Ovary (tissue), 9 donors: ENCODE data around the gene HPGDS. TPM values are rescaled to one million over a fixed set of nuclear protein-coding genes. Genes with fewer than 3 reads are reported as not detected.
"Not testable (repeated sequence)": the region's sequence is repeated elsewhere in the genome, so short reads cannot be mapped to it uniquely, and the experiment has no call there.

ENCODE experiments used
- DNase-seq, 5 donors: peaks; one replicate each; pipeline ENCODE4 v3.0.0-alpha.2; 2019 to 2020
- H3K27ac ChIP-seq, 2 donors: fragments of 200-600 bp; one replicate each; pipeline versions ENCODE4 v1.5.1 to v1.8.0; 2019 to 2022
- H3K27me3 ChIP-seq: fragments of 200-600 bp; one replicate; pipeline ENCODE4 v1.8.0; 2022
- H3K36me3 ChIP-seq: fragments of 200-600 bp; sonication (generic); one replicate; pipeline ENCODE4 v1.5.1; 2019
- H3K4me1 ChIP-seq: one replicate; pipeline ENCODE4 v1.8.1; 2013; ENCODE audit warnings: mild to moderate bottlenecking, moderate library complexity; ENCODE audit not compliant: insufficient read depth
- H3K4me3 ChIP-seq: fragments of 200-600 bp; sonication (generic); one replicate; pipeline ENCODE4 v1.5.1; 2017
- H3K9me3 ChIP-seq, 2 donors: fragments of 200-600 bp in 1 of 2; sonication (generic) in 1 of 2; one replicate each; pipeline versions ENCODE4 v1.5.1 to v1.8.1; 2013 to 2019; ENCODE audit warnings: mild to moderate bottlenecking in 1 of 2, moderate library complexity in 1 of 2
- CTCF ChIP-seq, 3 donors: fragments of 450-650 bp in 2 of 3; fragments of 200-600 bp in 1 of 3; IDR thresholded peaks; one replicate each; pipeline versions ENCODE4 v1.5.1 to v1.8.0; 2016 to 2022; ENCODE audit warnings: antibody characterized with exemption in 3 of 3, mild to moderate bottlenecking in 1 of 3
- EP300 ChIP-seq: sonication (generic); formaldehyde crosslinking; IDR thresholded peaks from one replicate; pipeline ENCODE4 v1.6.1; 2017; ENCODE audit warnings: antibody characterized with exemption
- POLR2A ChIP-seq: fragments of 450-650 bp; IDR thresholded peaks from one replicate; pipeline ENCODE4 v1.6.1; 2017; ENCODE audit warnings: antibody characterized with exemption, mild to moderate bottlenecking, moderate library complexity
- WGBS, 3 donors: extraction: QIAGEN DNeasy Blood & Tissue Kit in 1 of 3; methylation state at CpG; one replicate each; pipeline versions ENCODE4 v1.1.5 to v1.1.7; 2013 to 2017; 5-methylcytosine and 5-hydroxymethylcytosine counted together
- intact Hi-C, 4 donors: fragments of 100-400 bp; cut with DNase I; formaldehyde crosslinking; loops; one replicate each; pipeline versions ENCODE4 v1.11.0 to v1.15.1; 2022 to 2023
- polyA plus RNA-seq, 2 donors: library from polyadenylated mRNA; stranded (reverse); fragments of 200-250 nt in 1 of 2; fragments of 350-450 nt in 1 of 2; fragmentation: Illumina TruSeq in 1 of 2; extraction: RNeasy Lipid Tissue Mini Kit (QIAGEN cat#74804) in 1 of 2; gene quantifications; one replicate each; pipeline ENCODE4 v1.2.3, GENCODE V29; 2013 to 2014
- total RNA-seq, 7 donors: library from RNA; depleted of rRNA in 2 of 7; stranded (reverse); fragments of >200 nt in 2 of 7; fragmentation: NEBNext Ultra II Directional in 3 of 7; extraction: Animal tissue kit (Norgen Biotek cat#: 25700) in 3 of 7; gene quantifications; one replicate each; pipeline versions ENCODE4 v1.1.0 to v1.2.4, GENCODE V29; 2016 to 2023
- donor health status: DM: no; HTN: no; CAD: no; lungs with moderate emphysema.
- donor health status: DM: no; HTN: no; CAD: no.
- donor health status: Bipolar disorder and iron deficiency.
- donor health status: DM: yes; HTN: yes; CAD: no.
- donor health status: DM: no; HTN: no; CAD: no.
- donor health status: DM: yes; HTN: yes; CAD: no.

Gene HPGDS
- total and polyA plus RNA-seq, 9 donors = 0.24 to 7.4 (median 0.77) TPM

GRCh38 chr4:94325835-94326234, 16.8 kb downstream of the HPGDS start:
- WGBS, 3 donors = 86 to 88% (median 88%) methylated on average over 1 of the region's 1 CpG
- no peaks in the 10 kb centered on the region for H3K9me3 ChIP-seq
- no peaks in the 10 kb centered on the region for H3K4me1 ChIP-seq
- no peak for TF ChIP-seq EP300
- no peak for TF ChIP-seq CTCF (IDR thresholded peaks at IDR 0.05)
- TF ChIP-seq POLR2A = no peak
- no peak overlapping the region for H3K4me3 ChIP-seq
- no peaks in the 10 kb centered on the region for H3K27me3 ChIP-seq
- H3K27ac ChIP-seq = no peak overlapping the region
- no peaks in the 10 kb centered on the region for H3K36me3 ChIP-seq
- intact Hi-C loops = no loop called here
- DNase-seq = no peak

GRCh38 chr4:94319927-94320326, 22.7 kb downstream of the HPGDS start:
- H3K9me3 ChIP-seq, H3K27me3 ChIP-seq, H3K4me3 ChIP-seq, H3K27ac ChIP-seq, intact Hi-C loops, H3K4me1 ChIP-seq, H3K36me3 ChIP-seq, DNase-seq: not testable (repeated sequence)

GRCh38 chr4:94307231-94307871, 35.3 kb downstream of the HPGDS start:
- Histone ChIP-seq H3K27me3 (no peaks in the 10 kb centered on the region), H3K9me3 (no peaks in the 10 kb centered on the region), H3K36me3 (no peaks in the 10 kb centered on the region), H3K27ac (no peak overlapping the region), H3K4me1 (peaks cover 2% of the 10 kb centered on the region), H3K4me3 (no peak overlapping the region)
- no peak for DNase-seq
- TF ChIP-seq CTCF (IDR thresholded peaks at IDR 0.05) = no peak
- no peak for TF ChIP-seq POLR2A
- TF ChIP-seq EP300 = no peak
- WGBS, 3 donors = 68 to 82% (median 78%) methylated on average over 4 of the region's 4 CpGs
- intact Hi-C loops = no loop called here

GRCh38 chr4:94306713-94307112, 35.9 kb downstream of the HPGDS start:
- Histone ChIP-seq H3K27me3 (no peaks in the 10 kb centered on the region), H3K4me3 (no peak overlapping the region), H3K27ac (no peak overlapping the region), H3K9me3 (no peaks in the 10 kb centered on the region), H3K4me1 (peaks cover 2% of the 10 kb centered on the region), H3K36me3 (no peaks in the 10 kb centered on the region)
- TF ChIP-seq CTCF (IDR thresholded peaks at IDR 0.05) (no peak), EP300 (no peak), POLR2A (no peak)
- WGBS, 3 donors = 9 to 18% (median 10%) methylated on average over 3 of the region's 3 CpGs
- no peak for DNase-seq
- intact Hi-C loops = no loop called here

GRCh38 chr4:94305466-94306225, 37.0 kb downstream of the HPGDS start:
- TF ChIP-seq CTCF (IDR thresholded peaks at IDR 0.05) (no peak), EP300 (no peak), POLR2A (no peak)
- Histone ChIP-seq H3K4me1 (peaks cover 2% of the 10 kb centered on the region), H3K27me3 (no peaks in the 10 kb centered on the region), H3K4me3 (no peak overlapping the region), H3K27ac (no peak overlapping the region), H3K36me3 (no peaks in the 10 kb centered on the region), H3K9me3 (no peaks in the 10 kb centered on the region)
- WGBS, 3 donors = 78 to 86% (median 84%) methylated on average over 5 of the region's 5 CpGs
- DNase-seq = no peak
- intact Hi-C loops = no loop called here
